Motor neuron (in vitro differentiated cells): ENCODE results near the gene TAF11L3. TPM values are rescaled to one million over a fixed set of nuclear protein-coding genes. Genes with fewer than 3 reads are reported as not detected.
"Not testable (repeated sequence)": the region's sequence is repeated elsewhere in the genome, so short reads cannot be mapped to it uniquely, and the experiment has no call there.

Experiments used
- ATAC-seq, 8 experiments: fragments of 200-7000 bp; cut with Tn5 transposase; replicated peaks in 6 of 8; 2 replicates each; pipeline ENCODE4 v1.8.0; 2021; ENCODE audit warnings: mild to moderate bottlenecking in 8 of 8, moderate library complexity in 8 of 8
- H3K27ac ChIP-seq, 2 donors: fragments of 250-450 bp; sonication (Bioruptor Pico); 2 replicates each; pipeline ENCODE4 v1.9.0; 2021; ENCODE audit warnings: antibody characterized with exemption in 2 of 2, mild to moderate bottlenecking in 2 of 2, moderate library complexity in 1 of 2
- H3K4me1 ChIP-seq, 2 donors: fragments of 250-450 bp; sonication (Bioruptor Pico); replicated peaks in 1 of 2; 2 replicates each; pipeline ENCODE4 v1.6.1; 2021; ENCODE audit warnings: antibody characterized with exemption in 2 of 2, mild to moderate bottlenecking in 2 of 2, moderate library complexity in 1 of 2
- H3K4me3 ChIP-seq, 5 donors: fragments of 250-450 bp; sonication (Bioruptor Pico); 2 replicates each; pipeline ENCODE4 v1.9.0; 2021; ENCODE audit warnings: antibody characterized with exemption in 5 of 5, mild to moderate bottlenecking in 5 of 5, moderate library complexity in 4 of 5
- WGBS, 10 experiments: fragments of 450-650 bp; shearing (Covaris generic); methylation state at CpG; one replicate each; pipeline ENCODE4 v1.0.0; 2022; 5-methylcytosine and 5-hydroxymethylcytosine counted together
- in situ Hi-C, 9 experiments: fragments of 400-800 bp; cut with MboI; loops; one replicate each; pipeline ENCODE4 v1.15.0; 2021; ENCODE audit warnings: low sequenced_read_pairs in 9 of 9, low pct_unique_long_range_greater_than_20kb in 2 of 9; ENCODE audit not compliant: unreplicated experiment in 9 of 9
- total RNA-seq, 8 experiments: library from RNA; unstranded; fragments of 300-600 nt; gene quantifications; 2 replicates each; pipeline versions ENCODE4 v1.2.3 to v1.2.4, GENCODE V29; 2022

Gene TAF11L3
- total RNA-seq: not detected

- ATAC-seq, H3K4me3 ChIP-seq, in situ Hi-C loops, H3K27ac ChIP-seq, H3K4me1 ChIP-seq: not testable (repeated sequence)
- no CpG with 5 or more reads among the region's 15 CpGs for WGBS, 10 experiments
Measured at GRCh38 chr5:17518067-17518466, at the start of gene TAF11L3. Gene TAF11L3 (plus strand): TSS chr5:17518367.

DNA sequence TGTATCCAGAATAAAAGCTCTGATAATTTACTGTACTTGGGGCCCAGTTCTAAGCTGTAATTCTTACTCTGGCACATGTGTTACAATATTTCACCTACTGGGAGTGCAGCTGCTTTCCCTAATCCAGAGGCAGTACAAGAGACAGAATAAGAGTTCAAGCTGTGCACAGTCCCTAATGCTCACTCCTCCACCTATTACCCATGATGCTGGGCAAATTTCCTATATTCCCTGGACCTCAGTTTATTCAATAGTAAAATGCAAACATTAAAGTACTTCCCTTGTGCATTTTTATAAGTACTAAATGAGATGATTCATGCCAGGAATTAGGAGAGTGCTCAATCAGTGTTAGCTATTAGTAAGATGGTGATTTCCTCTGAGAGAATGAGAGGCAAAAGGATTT, 48.1 kb upstream of the TAF11L3 start:
- H3K4me1 ChIP-seq: peaks cover 0 to 6% of the 10 kb centered on the region in 2 donors
- no peak overlapping the region for H3K4me3 ChIP-seq
- H3K27ac ChIP-seq: no peak overlapping the region
- in situ Hi-C loops: no loop called here
- peak in 5 of 8 experiments; percentile 50 to 87 (median 52) for ATAC-seq

- in situ Hi-C loops, ATAC-seq, H3K4me3 ChIP-seq, H3K4me1 ChIP-seq, H3K27ac ChIP-seq: not testable (repeated sequence)
Measured at GRCh38 chr5:17475064-17475463, 43.1 kb upstream of the TAF11L3 start.

DNA sequence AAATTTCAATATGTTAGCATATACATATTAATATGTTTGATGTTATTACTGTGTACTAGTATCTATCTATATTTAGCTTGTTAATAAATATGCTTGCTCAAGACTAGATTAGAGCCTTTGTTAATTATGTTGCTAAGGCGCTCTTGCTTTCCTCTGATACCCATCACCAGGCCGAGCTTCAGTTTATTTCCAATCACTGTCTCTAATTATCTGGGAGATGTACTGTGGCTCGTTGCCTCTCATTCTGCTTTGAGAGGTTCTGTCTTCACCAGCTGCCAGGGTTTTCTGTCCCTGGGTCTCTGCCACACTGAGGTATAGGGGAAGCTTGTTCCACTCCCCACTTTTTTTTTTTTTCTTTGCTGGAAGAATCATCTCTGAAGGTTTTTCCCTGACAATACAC, 41.1 kb upstream of the TAF11L3 start:
- no peak for ATAC-seq
- WGBS, 10 experiments: 10 to 83% (median 51%) methylated on average over 1 to 3 of the region's 3 CpGs; no CpG with 5 or more reads in 1 of the 10 experiments
- Histone ChIP-seq H3K4me3 (no peak overlapping the region), H3K4me1 (peaks cover 5 to 10% of the 10 kb centered on the region in 2 donors), H3K27ac (no peak overlapping the region)
- in situ Hi-C loops: no loop called here

DNA sequence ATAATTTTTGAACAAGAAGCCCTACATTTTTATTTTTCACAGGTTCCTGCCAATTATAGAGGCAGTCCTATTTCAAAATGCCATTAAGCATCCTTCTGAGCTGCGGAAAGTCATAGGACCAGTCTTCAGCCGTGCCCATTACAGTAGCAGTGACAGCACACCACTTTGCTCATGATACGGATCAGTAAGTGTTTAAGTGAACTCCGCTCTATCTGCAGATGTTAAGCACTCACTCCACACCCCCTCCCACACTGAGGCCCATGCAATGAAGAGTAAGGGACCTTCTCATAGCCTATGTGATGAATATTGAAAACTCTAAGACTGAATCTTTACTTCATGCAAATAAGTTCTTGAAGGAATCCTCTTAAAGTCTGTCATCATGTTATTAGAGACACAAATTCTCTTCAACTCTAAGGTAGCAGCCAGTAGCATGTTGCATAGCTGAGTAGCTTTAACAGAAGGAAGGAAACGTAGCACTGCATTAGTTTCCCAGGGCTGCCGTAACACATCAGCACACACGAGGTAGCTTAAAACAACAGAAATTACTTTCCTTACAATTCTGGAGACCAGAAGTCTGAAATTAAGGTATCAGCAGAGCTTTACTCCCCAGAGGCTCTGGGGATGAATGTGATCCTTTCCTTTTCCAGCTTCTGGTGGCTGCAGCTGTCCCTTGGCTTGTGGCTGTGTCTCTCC, 40.4 kb upstream of the TAF11L3 start:
- no peak overlapping the region for H3K4me3 ChIP-seq
- in situ Hi-C loops: no loop called here
- H3K27ac ChIP-seq: no peak overlapping the region
- 37 to 100% (median 71%) methylated on average over 2 to 7 of the region's 7 CpGs; no CpG with 5 or more reads in 2 of the 10 experiments for WGBS, 10 experiments
- ATAC-seq: peak in 5 of 8 experiments; percentile 28 to 78 (median 63)
- H3K4me1 ChIP-seq: peaks cover 5 to 17% of the 10 kb centered on the region in 2 donors

GRCh38 chr5:17481378-17481777, 36.8 kb upstream of the TAF11L3 start:
- Histone ChIP-seq H3K4me1 (peaks cover 5 to 24% of the 10 kb centered on the region in 2 donors), H3K27ac (peak overlapping the region in 1 of 2 donors; percentile 39), H3K4me3 (no peak overlapping the region)
- 17 to 100% (median 42%) methylated on average over 1 to 4 of the region's 4 CpGs; no CpG with 5 or more reads in 1 of the 10 experiments for WGBS, 10 experiments
- peak in 6 of 8 experiments; percentile 34 to 83 (median 64) for ATAC-seq
- in situ Hi-C loops: no loop called here

DNA sequence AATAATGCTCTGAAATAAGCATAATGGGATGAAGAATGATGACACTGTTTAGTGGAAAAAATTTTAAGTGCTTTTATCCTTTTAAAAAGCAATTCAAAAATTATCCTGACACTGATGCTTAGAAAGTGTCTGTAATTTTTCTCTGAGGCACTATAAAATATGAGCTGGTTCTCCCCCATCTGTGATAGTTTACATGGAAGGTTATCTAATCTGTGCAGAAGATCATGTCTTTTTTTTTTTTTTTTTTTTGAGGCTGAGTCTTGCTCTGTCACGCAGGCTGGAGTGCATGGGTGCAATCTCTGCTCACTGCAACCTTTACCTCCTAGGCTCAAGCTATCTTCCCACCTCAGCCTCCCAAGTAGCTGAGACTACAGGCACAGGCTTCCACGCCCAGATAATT, 35.4 kb upstream of the TAF11L3 start:
- H3K4me3 ChIP-seq: no peak overlapping the region
- peaks cover 5 to 24% of the 10 kb centered on the region in 2 donors for H3K4me1 ChIP-seq
- WGBS, 10 experiments: 0 to 85% (median 40%) methylated on average over 2 of the region's 2 CpGs; no CpG with 5 or more reads in 5 of the 10 experiments
- peak overlapping the region in 1 of 2 donors; percentile 55 for H3K27ac ChIP-seq
- ATAC-seq: peak in 5 of 8 experiments; percentile 82 to 94 (median 88)
- in situ Hi-C loops: no loop called here

DNA sequence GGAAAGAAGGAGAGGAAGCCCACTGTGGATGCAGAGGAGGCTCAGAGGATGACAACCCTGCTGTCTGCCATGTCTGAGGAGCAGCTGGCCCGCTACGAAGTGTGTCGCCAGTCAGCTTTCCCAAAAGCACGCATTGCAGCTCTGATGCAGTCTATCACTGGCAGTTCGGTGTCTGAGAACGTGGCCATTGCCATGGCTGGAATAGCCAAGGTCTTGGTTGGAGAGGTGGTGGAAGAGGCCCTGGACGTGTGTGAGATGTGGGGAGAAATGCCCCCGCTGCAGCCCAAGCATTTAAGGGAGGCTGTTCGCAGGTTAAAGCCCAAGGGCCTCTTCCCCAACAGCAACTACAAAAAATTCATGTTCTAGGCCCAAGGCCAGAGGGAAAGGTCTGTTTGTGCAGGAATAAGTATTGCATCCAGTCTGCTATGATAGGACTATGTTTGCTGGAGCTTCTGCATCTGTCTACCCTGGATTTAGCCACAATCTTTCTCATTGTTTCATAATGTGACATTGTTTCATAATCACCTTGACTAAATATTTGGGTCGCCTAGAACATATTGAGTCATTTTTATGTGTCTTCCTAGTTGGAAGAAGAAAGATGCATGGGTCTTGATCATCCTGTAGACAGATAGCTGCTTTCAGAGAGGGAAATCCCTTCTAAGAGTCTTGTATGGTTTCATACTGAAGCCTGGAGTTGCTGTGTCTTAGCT, 31.5 kb upstream of the TAF11L3 start:
- in situ Hi-C loops, ATAC-seq, H3K4me3 ChIP-seq, H3K27ac ChIP-seq: not testable (repeated sequence)
- WGBS, 10 experiments: 42 to 100% (median 83%) methylated on average over 1 to 4 of the region's 10 CpGs; no CpG with 5 or more reads in 2 of the 10 experiments
- peaks cover 0 to 18% of the 10 kb centered on the region in 2 donors for H3K4me1 ChIP-seq

DNA sequence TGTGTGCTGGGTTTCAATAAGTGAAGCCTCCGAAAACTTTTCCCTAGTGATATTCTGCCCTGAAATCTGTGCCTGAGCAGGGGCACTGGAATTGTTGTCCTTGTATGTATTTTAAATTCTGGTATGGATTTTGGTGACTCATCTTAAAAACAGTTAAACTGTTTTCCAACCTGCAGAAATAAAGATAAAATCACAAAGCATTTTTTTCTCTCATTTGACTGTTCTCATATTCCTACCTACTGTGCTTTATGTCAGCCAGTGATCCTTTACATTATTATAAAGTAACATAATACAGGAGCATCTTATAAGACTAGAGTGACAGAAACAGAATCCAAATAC, 31.0 kb upstream of the TAF11L3 start:
- no peak for ATAC-seq
- in situ Hi-C loops: no loop called here
- Histone ChIP-seq H3K27ac (no peak overlapping the region), H3K4me1 (peaks cover 0 to 13% of the 10 kb centered on the region in 2 donors), H3K4me3 (no peak overlapping the region)
- WGBS, 10 experiments: 50 to 100% (median 100%) methylated on average over 1 of the region's 1 CpG; no CpG with 5 or more reads in 5 of the 10 experiments

DNA sequence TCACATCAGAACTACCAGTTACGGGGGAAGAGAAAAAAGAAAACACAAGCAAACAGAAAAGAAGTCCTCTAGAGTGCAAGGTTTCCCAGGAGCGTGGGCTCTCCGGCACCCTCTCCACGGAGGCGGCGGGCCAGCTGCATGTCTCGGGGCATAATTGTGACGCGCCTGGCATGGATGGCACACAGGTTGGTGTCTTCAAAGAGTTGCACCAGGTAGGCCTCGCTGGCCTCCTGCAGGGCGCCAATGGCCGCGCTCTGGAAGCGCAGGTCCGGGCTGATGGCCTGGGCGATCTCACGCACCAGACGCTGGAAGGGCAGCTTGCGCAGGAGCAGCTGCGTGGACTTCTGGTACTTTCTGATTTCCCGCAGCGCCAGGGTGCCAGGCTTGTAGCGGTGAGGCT, 26.9 kb upstream of the TAF11L3 start:
- ATAC-seq, H3K27ac ChIP-seq, H3K4me1 ChIP-seq, in situ Hi-C loops, H3K4me3 ChIP-seq: not testable (repeated sequence)
- 60 to 100% (median 86%) methylated on average over 1 to 4 of the region's 23 CpGs; no CpG with 5 or more reads in 7 of the 10 experiments for WGBS, 10 experiments

- in situ Hi-C loops: no loop called here
- WGBS, 10 experiments: 0 to 96% (median 64%) methylated on average over 2 to 3 of the region's 3 CpGs; no CpG with 5 or more reads in 4 of the 10 experiments
- no peak overlapping the region for H3K4me3 ChIP-seq
Measured at GRCh38 chr5:17492770-17493169, 25.4 kb upstream of the TAF11L3 start.

DNA sequence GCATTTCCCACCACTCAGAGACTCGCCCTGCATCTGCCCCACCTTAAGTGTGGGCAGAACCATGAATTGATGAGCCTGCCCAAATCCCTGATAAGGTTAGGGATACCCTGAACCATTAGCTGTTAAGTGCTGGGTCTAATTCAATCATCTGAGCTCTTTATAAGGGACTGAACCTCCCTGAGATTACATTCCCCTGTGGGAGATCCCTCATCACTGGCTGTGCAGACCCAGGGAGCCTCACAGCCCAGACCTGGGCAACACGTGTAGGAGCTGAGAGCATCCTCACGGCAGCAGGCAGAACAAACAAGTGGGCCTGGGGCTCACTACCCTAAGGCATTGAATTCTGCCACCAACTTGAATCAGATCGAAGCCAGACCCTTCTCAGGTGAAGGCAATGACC, 20.7 kb upstream of the TAF11L3 start:
- 7 to 93% (median 68%) methylated on average over 1 to 3 of the region's 4 CpGs; no CpG with 5 or more reads in 2 of the 10 experiments for WGBS, 10 experiments
- no peak overlapping the region for H3K4me3 ChIP-seq
- in situ Hi-C loops: no loop called here
- H3K4me1 ChIP-seq: no peaks in the 10 kb centered on the region
- H3K27ac ChIP-seq: no peak overlapping the region
- ATAC-seq: no peak

More at GRCh38 chr5:17492770-17493169, 25.4 kb upstream of the TAF11L3 start:
- no peak for ATAC-seq
- Histone ChIP-seq H3K27ac (no peak overlapping the region), H3K4me1 (no peaks in the 10 kb centered on the region)

- H3K4me1 ChIP-seq: not testable (repeated sequence)
Measured at GRCh38 chr5:17497931-17498330, 20.2 kb upstream of the TAF11L3 start, which contains the start of gene TAF11L2. Gene TAF11L2 (plus strand): TSS chr5:17498231.

More at GRCh38 chr5:17497931-17498330, 20.2 kb upstream of the TAF11L3 start, which contains the start of gene TAF11L2:
- in situ Hi-C loops, H3K4me3 ChIP-seq, ATAC-seq, H3K27ac ChIP-seq: not testable (repeated sequence)
- WGBS, 10 experiments: 0 to 90% (median 49%) methylated on average over 1 to 6 of the region's 8 CpGs; no CpG with 5 or more reads in 4 of the 10 experiments
